LNCaP clone FGC (cell line): ENCODE data around the gene ABLIM1.

ENCODE experiments used
- DNase-seq: peaks from one replicate; pipeline ENCODE4 v3.0.0-alpha.2; 2011; ENCODE audit warnings: low read depth
- H3K4me3 ChIP-seq: 2 replicates; pipeline ENCODE4 v1.5.1; 2011; ENCODE audit warnings: mild to moderate bottlenecking, low read depth, low read length, control low read depth
- CTCF ChIP-seq: IDR thresholded peaks from 2 replicates; pipeline ENCODE4 v1.5.1; 2012; ENCODE audit warnings: mild to moderate bottlenecking; ENCODE audit not compliant: control insufficient read depth, insufficient read depth; ENCODE audit errors: extremely low read depth

ABLIM1 gene

GRCh38 chr10:114458216-114458920 is 199.7 kb downstream of the ABLIM1 start:
- no peak for DNase-seq
- no peak for TF ChIP-seq CTCF
- H3K4me3 ChIP-seq, result no peak overlapping the region

GRCh38 chr10:114453576-114453975 is 204.5 kb downstream of the ABLIM1 start:
- DNase-seq, result no peak
- no peak for TF ChIP-seq CTCF
- H3K4me3 ChIP-seq, result no peak overlapping the region

GRCh38 chr10:114448897-114449296 is 209.2 kb downstream of the ABLIM1 start:
- TF ChIP-seq CTCF, result no peak
- no peak overlapping the region for H3K4me3 ChIP-seq
- DNase-seq, result no peak

GRCh38 chr10:114445332-114445731 is 212.7 kb downstream of the ABLIM1 start:
- no peak for TF ChIP-seq CTCF
- H3K4me3 ChIP-seq, result no peak overlapping the region
- DNase-seq, result no peak

- TF ChIP-seq CTCF, result no peak
- no peak overlapping the region for H3K4me3 ChIP-seq
- DNase-seq, result no peak
These were observed 213.3 kb downstream of the ABLIM1 start for GRCh38 chr10:114444819-114445218.

GRCh38 chr10:114442091-114442630 is 215.9 kb downstream of the ABLIM1 start:
- TF ChIP-seq CTCF, result no peak
- DNase-seq, result no peak
- H3K4me3 ChIP-seq, result no peak overlapping the region

- no peak for DNase-seq
- no peak overlapping the region for H3K4me3 ChIP-seq
- TF ChIP-seq CTCF, result no peak
These were observed 217.0 kb downstream of the ABLIM1 start for GRCh38 chr10:114441107-114441506.
